Neural cell (in vitro differentiated cells): ENCODE results near the gene RPP14.

Experiments
- EP300 ChIP-seq: fragments of 450-650 bp; conservative IDR thresholded peaks from 2 replicates; pipeline ENCODE4 v1.6.1; 2014; ENCODE audit warnings: antibody characterized with exemption, mild to moderate bottlenecking, moderate library complexity; ENCODE audit not compliant: poor library complexity, severe bottlenecking
- EZH2 ChIP-seq: fragments of 200-600, 300-800 bp; shearing (Covaris generic), sonication (generic); IDR thresholded peaks from 2 replicates; pipeline ENCODE4 v1.6.1; 2014; ENCODE audit warnings: antibody characterized with exemption, low read length, borderline replicate concordance, mild to moderate bottlenecking; ENCODE audit not compliant: insufficient read depth, poor library complexity, severe bottlenecking
- MXI1 ChIP-seq: fragments of 450-650 bp; conservative IDR thresholded peaks from 2 replicates; pipeline ENCODE4 v1.6.1; 2014; ENCODE audit warnings: antibody characterized with exemption, mild to moderate bottlenecking; ENCODE audit not compliant: poor library complexity, severe bottlenecking
- POLR2AphosphoS5 ChIP-seq: IDR thresholded peaks from 2 replicates; pipeline ENCODE4 v1.6.1; 2012
- RAD21 ChIP-seq: fragments of 450-650 bp; conservative IDR thresholded peaks from 2 replicates; pipeline ENCODE4 v1.6.1; 2014; ENCODE audit warnings: antibody characterized with exemption, mild to moderate bottlenecking, moderate library complexity
- TAF1 ChIP-seq: IDR thresholded peaks from 2 replicates; pipeline ENCODE4 v1.6.1; 2012; ENCODE audit warnings: low read depth
- TF ChIP-seq, protein P1 (sequence below): fragments of 450-650 bp; IDR thresholded peaks from 2 replicates; pipeline ENCODE4 v1.5.1; 2014; ENCODE audit warnings: antibody characterized with exemption, mild to moderate bottlenecking, moderate library complexity; ENCODE audit not compliant: poor library complexity, severe bottlenecking
- TF ChIP-seq, protein P2 (sequence below): IDR thresholded peaks from 2 replicates; pipeline ENCODE4 v1.6.1; 2012; ENCODE audit warnings: borderline replicate concordance

DNA sequence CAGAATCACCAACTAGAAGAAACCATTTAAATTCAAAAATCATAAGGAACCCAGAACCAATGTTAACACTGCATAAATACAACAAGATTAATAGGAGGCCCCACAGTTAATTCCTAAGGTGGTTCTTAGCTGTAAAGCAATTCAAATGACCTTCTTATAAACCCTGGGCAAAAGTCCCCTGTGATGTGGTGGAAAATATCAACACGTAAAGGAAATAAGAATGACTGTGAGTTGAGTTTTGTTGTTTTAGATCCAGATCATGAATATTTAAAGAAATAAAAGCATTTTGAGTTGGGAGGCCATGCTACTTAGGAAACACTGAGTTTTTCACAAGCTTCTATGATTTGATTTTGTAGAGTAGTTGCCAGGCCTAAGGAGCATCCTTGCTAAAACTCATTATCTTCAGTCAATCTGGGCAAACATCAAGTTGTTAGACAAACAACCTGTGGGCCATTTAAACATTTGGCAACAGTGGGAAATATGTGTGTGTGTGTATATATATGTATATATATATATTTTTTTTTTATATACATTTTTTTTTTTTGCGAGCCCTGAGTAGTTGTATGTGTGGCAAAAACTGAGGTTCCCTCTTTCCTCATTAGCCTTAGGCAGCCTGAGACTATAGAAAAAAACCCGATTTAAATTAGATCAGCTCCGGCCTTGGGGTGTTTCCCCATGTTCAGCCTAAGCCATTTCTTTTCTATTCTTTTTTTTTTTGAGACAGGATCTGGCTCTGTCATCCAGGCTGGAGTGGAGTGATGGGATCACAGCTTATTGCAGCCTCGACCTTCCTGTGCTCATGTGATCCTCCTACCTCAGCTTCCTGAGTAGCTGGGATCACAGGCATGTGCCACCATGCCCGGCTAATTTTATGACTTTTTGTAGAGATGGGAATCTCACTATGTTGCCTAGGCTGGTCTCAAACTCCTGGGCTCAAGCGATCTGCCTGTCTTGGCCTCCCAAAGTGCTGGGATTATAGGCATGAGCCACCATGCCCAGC, 18.6 kb downstream of the RPP14 start:
- TF ChIP-seq RAD21 (no peak), EZH2 (no peak), TAF1 (no peak), MXI1 (no peak), EP300 (no peak), POLR2AphosphoS5 (no peak)
- TF ChIP-seq, protein P1, sequence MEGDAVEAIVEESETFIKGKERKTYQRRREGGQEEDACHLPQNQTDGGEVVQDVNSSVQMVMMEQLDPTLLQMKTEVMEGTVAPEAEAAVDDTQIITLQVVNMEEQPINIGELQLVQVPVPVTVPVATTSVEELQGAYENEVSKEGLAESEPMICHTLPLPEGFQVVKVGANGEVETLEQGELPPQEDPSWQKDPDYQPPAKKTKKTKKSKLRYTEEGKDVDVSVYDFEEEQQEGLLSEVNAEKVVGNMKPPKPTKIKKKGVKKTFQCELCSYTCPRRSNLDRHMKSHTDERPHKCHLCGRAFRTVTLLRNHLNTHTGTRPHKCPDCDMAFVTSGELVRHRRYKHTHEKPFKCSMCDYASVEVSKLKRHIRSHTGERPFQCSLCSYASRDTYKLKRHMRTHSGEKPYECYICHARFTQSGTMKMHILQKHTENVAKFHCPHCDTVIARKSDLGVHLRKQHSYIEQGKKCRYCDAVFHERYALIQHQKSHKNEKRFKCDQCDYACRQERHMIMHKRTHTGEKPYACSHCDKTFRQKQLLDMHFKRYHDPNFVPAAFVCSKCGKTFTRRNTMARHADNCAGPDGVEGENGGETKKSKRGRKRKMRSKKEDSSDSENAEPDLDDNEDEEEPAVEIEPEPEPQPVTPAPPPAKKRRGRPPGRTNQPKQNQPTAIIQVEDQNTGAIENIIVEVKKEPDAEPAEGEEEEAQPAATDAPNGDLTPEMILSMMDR = no peak
- TF ChIP-seq, protein P2, sequence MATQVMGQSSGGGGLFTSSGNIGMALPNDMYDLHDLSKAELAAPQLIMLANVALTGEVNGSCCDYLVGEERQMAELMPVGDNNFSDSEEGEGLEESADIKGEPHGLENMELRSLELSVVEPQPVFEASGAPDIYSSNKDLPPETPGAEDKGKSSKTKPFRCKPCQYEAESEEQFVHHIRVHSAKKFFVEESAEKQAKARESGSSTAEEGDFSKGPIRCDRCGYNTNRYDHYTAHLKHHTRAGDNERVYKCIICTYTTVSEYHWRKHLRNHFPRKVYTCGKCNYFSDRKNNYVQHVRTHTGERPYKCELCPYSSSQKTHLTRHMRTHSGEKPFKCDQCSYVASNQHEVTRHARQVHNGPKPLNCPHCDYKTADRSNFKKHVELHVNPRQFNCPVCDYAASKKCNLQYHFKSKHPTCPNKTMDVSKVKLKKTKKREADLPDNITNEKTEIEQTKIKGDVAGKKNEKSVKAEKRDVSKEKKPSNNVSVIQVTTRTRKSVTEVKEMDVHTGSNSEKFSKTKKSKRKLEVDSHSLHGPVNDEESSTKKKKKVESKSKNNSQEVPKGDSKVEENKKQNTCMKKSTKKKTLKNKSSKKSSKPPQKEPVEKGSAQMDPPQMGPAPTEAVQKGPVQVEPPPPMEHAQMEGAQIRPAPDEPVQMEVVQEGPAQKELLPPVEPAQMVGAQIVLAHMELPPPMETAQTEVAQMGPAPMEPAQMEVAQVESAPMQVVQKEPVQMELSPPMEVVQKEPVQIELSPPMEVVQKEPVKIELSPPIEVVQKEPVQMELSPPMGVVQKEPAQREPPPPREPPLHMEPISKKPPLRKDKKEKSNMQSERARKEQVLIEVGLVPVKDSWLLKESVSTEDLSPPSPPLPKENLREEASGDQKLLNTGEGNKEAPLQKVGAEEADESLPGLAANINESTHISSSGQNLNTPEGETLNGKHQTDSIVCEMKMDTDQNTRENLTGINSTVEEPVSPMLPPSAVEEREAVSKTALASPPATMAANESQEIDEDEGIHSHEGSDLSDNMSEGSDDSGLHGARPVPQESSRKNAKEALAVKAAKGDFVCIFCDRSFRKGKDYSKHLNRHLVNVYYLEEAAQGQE = no peak
